GM12801 (cell line): ENCODE results near the gene CHST5.

Experiments used
- CTCF ChIP-seq: IDR thresholded peaks from one replicate; pipeline ENCODE4 v1.5.1; 2011; ENCODE audit warnings: control low read depth; ENCODE audit not compliant: insufficient read length; ENCODE audit errors: extremely low read depth

Gene CHST5

GRCh38 chr16:75506107-75506506 lies 29.8 kb downstream of the CHST5 start:
- TF ChIP-seq CTCF: no peak

GRCh38 chr16:75503801-75504200 lies 32.1 kb downstream of the CHST5 start:
- no peak for TF ChIP-seq CTCF

- no peak for TF ChIP-seq CTCF
These were observed 32.8 kb downstream of the CHST5 start for GRCh38 chr16:75502916-75503605.

GRCh38 chr16:75501359-75501758 lies 34.5 kb downstream of the CHST5 start:
- no peak for TF ChIP-seq CTCF

- no peak for TF ChIP-seq CTCF
These were observed 38.4 kb downstream of the CHST5 start for GRCh38 chr16:75497558-75497957.

- no peak for TF ChIP-seq CTCF
These were observed 40.7 kb downstream of the CHST5 start, which contains the start of gene CHST6 for GRCh38 chr16:75495076-75495674. Gene CHST6 (minus strand): TSS chr16:75495441. CDS start chr16:75479828, 15,613 bp downstream.

- no peak for TF ChIP-seq CTCF
These were observed 41.2 kb downstream of the CHST5 start for GRCh38 chr16:75494661-75495075.
